ENCODE results near the gene COBL.

Gene COBL

DNA sequence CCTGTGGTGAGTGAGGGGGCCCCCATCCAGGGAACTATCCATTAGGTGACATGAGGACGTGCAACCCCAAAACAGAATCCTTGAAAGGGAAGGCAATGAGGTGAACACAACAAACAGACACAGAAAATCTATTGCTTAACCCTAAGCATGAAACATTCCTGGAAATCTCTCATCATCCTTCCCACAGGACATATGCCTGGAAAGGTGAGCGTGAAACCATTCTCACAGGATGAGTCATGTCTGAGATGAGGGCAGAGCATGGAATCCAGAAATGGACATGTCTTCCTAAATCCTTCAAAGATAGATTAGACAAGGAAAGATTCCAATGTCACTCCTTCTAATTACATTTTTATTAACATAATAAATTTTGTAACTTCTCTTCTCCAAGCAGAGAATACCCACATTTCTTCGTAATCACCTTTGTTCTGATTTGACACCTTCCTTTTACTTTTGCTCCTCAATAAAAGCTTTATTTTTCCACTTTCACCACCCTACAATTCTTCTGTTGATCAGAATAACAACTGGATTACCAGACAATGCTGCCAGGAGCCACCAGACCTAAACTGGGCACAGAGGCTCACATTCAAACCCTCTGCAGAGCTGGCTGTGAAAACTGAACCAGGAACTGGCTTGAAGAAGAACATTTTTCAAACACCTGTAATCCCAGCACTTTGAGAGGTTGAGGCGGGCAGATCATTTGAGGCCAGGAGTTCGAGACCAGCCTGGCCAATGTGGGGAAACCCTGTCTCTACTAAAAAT is 67.2 kb downstream of the COBL start:
- DNase-seq: no peak

DNA sequence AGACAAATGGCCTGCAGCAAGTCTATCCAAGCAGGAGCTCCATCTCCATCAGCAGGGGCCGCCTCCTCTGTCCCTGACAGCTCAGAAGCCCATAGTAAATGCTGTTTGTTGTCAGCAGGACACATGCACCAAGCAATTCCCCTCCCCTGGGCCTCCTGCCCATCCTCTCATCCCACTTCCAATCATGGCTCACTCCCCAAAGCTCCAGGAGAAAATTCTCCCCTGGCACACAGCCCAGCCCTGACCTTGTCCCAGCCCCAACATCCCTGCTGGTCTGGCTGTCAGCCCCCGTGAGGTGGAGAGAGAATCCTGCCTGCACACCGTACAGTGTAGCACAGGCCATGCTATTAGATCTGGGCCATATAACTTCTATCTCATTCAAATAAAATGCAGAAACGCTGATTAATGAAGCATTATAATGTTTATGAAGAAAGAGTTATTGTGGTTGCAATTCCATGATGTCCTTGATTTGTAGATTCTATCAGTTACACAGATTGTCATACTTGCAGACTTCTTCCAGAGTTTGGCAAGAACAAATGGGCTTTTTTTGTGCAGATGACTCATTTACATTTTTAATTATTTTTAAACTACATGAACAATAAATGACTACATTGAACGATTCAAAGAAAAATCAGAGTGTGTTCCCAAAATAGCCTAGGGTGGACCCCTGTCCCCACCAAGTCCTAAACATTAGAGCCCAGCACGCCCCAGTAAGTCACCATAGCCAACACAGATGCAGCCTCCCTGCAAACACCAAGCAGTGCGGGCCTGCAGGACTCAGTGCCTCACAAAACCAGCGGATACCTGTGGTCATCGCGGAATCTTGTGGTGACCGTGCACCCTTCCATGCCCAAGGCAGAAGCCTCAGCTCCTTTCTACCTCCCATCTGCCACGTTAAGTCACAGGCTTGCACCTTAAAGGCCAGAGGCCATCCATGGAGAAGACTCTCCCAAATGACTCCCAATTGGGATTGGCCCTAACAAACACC is 70.1 kb downstream of the COBL start:
- no peak for DNase-seq

DNA sequence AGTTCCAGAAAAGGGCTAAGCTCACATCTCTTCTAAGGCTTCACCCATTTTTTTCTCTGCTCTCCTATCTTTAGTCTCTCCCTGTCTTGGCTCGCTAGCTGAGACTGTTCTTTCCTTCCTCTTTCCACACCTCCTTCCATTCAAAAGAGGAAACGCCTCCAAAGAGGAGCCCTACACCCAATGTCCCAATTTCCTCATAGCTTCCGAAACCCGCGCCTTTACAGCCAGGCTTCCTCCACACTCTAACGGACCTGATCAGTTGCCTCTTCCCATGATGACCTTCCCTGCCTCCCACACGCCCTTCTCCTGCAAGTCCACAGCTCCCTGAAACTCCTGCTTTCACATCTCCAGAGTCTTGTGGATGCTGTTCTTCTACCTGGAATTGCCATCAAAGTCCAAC is 71.7 kb downstream of the COBL start:
- no peak for DNase-seq

DNA sequence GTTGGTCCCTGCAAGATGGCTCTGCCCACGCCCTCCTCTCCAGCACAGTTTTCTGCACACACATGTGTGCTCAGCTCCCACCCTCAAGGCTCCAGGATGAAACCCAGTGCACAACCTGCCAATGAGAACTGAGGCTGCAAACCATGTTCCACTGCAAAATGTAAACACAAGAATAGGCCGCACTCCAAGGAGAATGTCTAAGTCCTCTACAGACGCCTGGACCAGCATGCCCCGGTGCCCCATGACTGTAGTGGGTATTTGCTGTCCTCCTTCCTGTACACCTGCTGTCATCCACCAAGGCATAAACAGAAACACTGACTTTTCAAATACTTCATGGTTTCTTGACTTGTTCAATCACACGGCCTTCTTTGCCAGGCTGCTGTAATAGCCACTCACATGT is 72.6 kb downstream of the COBL start:
- DNase-seq: no peak

DNA sequence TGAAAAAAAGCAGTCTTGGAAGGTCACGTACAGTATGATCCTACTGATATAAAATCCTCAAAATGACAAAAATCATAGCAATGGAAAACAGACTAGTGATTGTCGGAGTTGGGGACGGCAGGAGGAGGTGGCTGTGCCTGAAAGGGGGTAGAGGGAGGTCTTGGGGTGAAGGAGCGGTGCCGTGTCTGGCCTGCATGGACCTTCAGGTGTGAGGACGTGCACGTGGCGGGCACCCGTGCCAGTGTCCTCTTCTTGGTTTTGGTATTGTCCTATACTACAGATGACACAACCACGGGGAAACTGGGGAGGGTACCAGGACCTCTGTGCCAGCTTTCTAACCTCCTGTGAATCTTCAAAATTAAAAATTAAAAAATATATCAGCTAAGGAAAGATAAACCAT is 73.0 kb downstream of the COBL start:
- no peak for DNase-seq

DNA sequence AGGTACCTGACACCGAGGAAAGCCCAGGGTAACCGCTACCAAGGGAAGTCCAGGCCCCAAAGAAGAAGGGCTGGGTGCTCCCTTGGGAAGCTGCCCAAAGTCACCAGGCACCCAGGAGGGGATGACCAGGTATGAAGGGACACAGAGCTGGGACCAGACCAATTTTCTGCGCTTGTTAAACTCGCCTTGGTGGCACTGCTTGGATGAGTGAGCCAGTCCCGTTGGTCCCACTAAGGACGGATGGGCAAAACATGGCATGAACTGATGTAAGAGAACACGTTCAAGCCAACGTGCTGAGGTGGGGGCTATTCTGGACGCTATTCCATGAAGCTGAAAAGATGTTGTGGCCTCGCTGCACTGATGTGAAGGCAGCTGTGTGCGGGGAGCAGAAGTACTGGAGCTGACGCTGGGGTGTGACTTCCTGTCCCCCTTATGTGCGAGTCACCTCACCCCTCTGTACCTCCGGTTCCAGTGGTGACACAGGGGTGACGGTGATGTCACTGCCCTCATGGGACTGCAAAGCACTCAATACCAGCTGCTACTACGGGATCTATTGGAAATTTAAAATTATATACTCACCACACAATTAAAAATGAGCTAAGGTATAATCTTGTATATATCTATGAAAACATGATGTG is 73.6 kb downstream of the COBL start:
- no peak for DNase-seq

DNA sequence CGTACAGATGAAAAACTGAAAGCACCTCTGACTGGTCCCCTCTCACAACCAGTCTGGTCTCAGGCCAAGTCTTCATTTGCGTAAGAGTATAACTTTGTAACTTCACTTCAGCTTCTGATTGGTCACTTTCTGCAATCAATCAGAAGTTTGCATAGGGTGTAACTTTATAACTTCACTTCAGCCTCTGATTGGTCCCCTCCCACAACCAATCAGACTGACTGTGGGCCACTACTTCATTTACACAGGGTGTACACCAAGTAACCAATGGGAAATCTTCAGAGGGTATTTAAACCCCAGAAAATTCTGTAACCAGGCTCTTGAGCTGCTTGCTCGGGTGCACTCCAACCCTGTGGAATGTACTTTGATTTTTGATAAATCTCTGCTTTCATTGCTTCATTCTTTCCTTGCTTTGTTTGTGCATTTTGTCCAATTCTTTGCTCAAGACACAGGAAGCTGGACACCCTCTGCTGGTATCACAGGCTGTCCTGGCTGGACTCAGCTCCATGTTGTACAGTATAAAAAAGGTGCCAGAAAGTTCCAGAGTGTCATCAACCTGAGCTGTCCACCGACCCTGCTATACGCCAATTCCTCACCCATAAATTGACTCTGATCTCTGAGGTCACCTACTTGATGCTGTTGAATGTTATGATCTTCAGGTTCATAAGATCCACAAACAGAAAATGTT is 74.5 kb downstream of the COBL start:
- no peak for DNase-seq

DNA sequence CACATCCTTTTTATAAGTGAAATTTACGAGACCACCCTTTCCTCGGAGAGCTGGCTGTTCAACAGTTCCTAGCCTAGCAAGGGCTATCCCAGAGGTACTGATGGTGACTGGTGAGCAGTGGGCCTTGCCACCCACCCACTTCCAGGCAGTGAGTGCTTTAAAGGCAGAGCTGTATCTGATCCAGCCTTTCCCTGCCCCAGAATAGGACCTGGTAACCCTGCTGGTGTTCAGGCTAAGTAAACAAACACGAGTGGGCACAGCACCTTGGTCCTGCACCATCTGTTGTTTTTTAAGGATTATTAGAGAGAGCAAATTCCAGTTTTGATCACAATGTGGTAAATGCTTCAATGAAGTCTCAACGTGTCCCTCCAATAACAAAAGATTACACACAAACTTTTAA is 75.7 kb downstream of the COBL start:
- no peak for DNase-seq

DNA sequence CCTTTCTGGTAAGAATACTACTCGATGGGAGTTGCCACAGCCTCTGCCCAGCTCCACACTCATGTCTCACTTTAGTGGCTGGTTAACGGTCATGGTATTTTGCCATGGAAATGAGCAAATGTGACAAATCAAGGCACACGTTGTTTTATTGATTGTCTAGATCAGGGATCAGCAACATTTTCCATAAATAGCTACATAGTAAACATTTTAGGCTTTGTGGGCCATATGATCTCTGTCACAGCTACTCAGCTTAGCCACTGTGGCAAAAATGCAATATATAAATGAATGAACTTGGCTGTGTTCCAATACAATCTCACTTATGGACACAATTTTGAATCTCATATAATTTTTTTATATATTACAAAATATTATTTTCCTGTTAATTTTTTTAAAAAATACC is 76.9 kb downstream of the COBL start:
- no peak for DNase-seq

DNA sequence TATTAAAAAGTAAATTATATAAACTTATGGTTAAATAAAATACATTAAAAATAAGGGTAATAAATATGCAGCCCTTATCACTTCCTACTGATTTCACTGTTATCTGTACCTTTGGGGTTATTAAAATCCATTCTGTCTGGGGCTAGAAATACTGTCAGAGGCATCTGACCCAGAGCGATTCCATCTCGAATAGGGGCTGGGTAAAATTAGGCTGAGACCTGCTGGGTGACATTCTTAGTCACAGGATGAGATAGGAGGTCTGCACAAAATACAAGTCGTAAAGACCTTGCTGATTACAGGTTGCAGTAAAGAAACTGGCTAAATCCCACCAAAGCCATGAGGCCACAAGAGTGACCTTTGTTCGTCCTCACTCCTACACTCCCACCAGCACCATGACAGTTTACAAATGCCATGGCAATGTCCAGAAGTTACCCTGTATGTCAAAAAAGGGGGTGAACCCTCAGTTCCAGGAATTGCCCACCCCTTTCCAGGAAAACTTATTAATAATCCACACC is 77.6 kb downstream of the COBL start:
- no peak for DNase-seq

DNA sequence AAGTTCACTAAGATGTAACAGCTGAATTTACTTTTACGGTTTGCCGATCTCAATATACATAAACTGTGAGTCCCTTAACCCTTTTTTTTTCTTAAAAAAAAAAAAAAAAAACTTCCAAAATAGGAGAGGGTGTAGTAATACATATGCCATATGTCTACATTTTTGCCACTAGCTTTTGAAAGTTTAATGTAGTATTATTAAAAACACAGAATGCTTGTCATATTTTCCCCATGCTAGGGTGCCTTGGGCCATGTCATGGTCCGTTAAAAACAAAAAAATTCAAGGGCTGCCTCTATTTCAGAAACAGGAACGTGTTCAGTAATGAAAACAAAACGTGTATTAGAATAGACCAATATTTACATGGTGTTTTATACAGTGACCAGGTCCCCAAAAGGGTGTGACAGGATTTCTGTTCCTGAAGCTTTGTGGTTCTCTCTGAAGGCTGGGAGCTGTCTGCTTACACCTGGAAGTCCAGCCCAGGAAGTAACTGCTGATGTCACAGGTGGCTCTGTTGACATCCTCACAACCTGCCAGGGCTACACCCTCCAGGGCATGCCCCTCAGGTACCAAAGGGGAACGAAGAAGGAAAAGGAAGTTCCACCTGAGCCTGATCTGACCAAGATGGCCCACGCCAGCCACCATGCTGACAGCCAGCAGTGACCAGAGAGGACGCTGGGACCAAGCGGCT is 79.0 kb downstream of the COBL start:
- DNase-seq: no peak

DNA sequence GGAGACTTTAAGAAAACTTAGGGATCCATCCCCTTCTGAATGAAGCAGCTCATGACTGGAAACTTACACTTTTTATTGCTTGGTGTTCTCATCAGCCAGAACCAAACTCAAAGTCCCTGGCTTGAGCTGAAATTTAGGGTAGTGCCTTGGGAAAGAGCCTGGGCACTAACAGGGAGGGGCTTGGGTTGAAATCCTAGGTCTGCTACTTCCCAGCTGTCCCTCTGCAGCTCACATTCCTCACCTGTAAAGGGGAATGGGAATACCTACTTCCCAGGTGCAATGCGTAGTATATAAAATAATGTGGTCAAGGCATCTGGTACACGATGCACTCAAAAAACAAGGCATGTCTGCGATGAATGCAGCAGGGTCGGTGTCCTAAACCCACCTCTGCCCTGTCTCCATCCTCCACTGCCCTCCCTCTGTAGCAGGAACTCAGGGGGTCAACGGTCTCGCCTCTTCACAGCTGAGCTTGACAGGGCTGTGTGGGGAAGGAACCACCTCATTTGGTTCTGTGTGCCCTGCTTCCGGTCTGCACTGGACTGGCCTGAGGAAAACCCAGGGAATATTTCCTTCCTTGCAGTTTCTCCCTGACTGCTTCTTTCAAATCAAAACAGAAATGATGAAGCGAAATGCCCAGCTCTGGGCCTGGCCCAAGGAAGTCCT is 80.0 kb downstream of the COBL start:
- DNase-seq: no peak

DNA sequence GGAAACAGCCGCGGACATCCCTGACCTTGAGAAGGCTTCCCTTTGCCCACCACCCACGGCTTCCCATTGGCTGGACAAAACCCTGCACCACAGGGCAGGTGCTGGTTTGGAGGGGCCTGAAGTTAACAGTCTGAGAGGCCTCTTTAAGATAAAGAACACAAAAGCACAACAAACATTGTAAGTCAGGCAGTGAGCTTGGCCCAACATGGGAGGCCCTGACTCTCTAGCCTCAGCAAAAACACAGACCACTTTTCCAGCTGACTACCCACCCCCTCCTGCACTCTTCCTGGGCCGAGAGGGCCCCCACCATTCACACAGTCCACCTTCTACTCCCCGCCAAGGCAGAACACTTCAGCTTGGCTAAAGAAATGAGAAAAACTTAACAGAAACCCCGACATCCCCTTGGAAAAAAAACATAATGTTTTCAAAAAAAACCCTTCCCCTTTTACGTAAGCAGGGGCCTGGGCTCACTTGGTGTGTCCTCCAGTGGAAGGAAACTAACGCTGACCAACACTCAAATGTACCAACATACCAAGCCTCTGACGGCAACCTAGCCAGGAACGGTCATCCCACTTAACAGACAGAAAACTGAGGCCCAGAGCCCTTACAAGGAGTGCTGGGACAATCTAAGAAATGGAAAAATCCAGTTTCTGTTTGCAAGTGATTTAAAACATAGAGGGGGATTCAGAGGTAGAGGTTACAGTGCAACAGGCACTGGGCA is 80.9 kb downstream of the COBL start:
- DNase-seq: no peak

DNA sequence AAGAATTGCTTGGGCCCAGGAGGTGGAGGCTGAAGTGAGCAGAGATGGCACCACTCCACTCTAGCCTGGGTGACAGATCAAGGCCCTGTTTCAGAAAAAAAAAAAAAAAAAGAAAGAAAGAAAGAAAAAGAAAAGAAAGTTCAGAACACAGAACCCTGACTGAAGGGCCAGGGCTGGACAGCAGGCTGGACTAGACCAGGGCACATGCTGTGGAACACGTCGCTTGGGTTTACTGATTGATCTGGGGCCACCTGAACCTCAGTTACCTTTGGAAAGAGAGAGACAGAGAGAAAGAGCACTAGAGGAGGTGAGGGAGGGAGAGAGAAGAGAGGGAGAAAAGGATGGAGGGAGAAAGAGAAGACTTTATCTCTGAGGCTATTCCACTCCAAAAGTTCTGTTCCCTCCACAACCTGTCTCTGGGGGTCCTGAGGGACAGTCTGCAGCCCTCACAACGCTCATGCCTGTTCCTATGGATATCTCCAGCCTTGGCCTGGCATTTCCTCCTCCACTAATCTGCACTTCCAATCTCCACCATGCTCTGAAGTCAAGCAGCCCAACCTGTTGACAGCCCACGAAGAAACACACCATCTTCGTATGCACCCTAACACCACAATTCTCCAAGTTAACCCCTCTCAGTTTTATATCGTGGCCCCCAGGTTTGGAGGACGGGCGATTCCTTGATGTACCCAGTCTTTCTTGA is 81.8 kb downstream of the COBL start:
- no peak for DNase-seq

DNA sequence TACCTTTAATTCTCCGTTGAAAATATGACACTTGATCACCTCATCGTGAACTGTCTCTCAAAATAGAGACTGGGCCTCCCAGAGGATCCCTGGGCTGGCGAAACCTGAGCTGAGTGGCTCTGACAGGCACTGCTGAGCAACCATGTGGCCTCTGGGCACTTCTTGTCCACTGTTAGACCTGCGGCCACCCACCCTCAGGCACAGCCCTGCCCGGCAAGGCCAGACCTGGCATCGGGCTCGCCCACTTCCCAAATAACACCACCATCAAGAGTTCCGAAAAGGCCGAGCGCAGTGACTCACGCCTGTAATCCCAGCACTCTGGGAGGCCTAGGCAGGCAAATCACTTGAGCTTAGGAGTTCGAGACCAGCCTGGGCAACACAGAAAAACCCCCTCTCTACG is 82.5 kb downstream of the COBL start:
- DNase-seq: no peak

DNA sequence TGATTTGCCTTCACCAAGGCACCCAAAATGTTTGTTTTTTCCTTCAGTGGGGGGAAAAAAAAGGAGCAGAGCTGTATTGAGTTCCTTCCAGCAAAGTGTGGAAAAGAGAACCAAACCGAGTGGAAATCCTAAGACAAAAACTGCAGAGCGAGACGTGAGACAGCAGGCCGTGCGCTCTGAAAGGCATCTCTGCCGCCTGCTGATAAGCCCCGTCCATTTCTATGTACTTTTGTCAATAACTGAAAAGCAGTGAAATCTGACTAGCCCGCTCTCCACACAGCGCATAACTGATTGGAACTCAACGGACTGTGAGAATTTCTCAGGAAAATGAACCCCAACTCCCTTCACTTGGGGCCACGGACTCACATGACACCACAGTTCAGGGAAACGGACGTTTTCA is 83.2 kb downstream of the COBL start:
- no peak for DNase-seq

DNA sequence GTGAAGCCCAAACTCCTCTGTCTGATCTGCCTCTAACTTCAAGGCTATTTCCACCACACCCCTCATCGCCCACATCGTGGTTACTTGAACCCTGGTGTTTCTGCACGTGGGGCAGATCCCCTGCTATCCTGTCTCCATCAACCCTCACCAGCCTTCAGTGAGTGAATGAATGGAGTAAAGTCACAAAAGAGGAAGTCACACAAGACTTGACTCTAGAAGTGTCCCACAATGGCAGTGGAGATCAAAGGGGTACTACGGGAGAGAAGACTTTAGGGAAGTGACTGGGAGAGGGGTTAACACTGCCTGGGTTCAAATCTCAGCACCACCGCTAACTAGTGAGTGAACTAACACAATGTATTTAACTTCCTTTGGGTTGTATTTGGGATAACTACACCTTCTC is 85.9 kb downstream of the COBL start:
- DNase-seq: no peak

DNA sequence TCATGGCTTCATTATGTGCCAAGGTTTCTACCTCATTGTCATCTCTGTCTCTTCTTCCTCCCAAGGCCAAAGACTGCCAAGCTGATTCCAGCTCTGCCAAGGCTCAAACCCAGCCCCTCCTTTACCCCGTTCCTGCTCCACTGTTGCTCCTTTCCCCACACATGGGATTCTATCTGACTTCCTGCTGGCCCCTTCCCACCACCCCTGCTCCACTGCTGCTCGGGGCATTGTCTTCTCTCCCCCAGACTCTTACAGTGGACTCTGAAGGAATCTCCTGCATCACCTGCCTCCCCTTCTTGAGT is 86.3 kb downstream of the COBL start:
- no peak for DNase-seq

DNA sequence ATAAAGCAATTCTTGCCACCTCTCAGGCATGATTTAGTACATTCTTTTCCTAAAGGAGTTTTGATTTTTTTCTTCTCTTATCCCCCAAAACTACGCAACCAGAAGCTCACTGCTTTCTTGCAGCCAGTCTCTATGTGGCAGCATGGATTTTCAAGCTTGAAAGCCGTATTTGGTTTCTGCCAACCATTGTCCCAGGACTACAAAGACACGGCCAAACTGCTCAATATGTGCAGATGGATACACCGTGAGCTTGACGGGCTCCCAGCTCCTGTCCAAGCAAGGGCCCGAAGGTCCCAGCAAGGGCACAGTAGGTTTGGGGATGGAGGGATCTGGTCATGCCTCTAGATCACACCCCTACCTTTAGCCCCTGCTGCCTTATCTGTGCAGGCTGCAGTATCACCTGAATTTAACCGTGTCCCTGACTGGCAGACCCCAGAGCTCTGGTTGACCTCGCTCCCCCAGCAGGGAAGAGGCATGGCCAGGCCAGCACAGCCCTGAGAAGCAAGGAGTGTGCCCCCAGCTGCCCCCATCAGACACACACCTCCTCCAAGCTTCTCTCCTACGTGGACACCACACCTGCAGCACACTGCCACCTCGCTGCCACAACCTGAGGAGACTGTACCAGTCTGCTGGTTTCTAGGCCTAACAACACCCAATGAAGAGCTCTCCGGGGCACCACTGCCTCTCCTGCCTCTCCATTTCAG is 86.8 kb downstream of the COBL start:
- no peak for DNase-seq

DNA sequence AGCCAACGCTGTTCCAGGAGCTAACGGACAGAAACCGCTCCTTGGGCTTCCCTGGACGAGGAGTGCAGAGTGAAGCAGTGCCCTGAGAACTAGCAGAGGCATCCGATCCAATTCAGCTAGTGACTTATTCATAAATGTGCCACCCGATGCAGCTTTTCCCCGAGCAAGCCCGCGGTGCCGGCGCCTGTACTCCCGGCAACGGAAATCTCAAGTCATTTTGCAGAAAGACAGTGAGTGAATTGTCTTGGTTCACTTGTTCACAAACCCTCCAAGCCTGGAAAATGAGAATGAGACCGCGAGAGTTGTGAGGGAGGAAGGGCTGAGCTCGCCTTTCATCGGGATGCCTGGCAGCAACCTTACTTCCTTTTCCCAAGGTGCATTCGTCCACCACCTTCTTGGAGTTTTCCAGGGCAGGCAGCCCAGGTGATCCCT is 87.5 kb downstream of the COBL start:
- no peak for DNase-seq
